HCT116 (cell line): ENCODE measurements around the gene UBAP2. TPM values are rescaled to one million over a fixed set of nuclear protein-coding genes. Genes with fewer than 3 reads are reported as not detected.

ENCODE experiments used
- ATAC-seq: fragments of 200-7000 bp; cut with Tn5 transposase; 2 replicates; pipeline ENCODE4 v1.9.1; 2020; ENCODE audit warnings: mild to moderate bottlenecking, moderate library complexity
- BruUV-seq: library from RNA; stranded (reverse); fragments of 400-500 nt; replicated peaks from 2 replicates; lab custom pipeline; 2021; lab: Mats Ljungman, UMichigan
- CTCF ChIA-PET: fragments of 300-600 bp; sonication (Branson Sonifier 250); formaldehyde crosslinking; loops from one replicate; lab custom pipeline; 2021; ENCODE audit warnings: antibody characterized with exemption; lab: Charles Lee
- POLR2A ChIA-PET: fragments of 300-600, 350-600 bp; sonication (Branson Sonifier 250); formaldehyde crosslinking; loops from one replicate; lab custom pipeline; 2021; ENCODE audit warnings: antibody characterized with exemption; lab: Charles Lee
- RAD21 ChIA-PET, 2 experiments: fragments of 300-600 bp; sonication (Branson Sonifier 250); formaldehyde crosslinking; loops; one replicate each; lab custom pipeline; 2023; ENCODE audit warnings: low total read pairs in 2 of 2; ENCODE audit not compliant: uncharacterized antibody in 2 of 2, unreplicated experiment in 2 of 2, low non-redundant PET in 1 of 2; lab: Charles Lee
- DNase-seq: peaks from one replicate; pipeline ENCODE4 v3.0.0-alpha.2; 2010; ENCODE audit warnings: low read depth, low spot score
- H2AFZ ChIP-seq: fragments of 200-600 bp; shearing (Covaris generic), sonication (generic); 2 replicates; pipeline ENCODE4 v1.6.1; 2017; ENCODE audit warnings: low read depth, mixed run types, mixed read lengths, antibody characterized with exemption, low read length; ENCODE audit not compliant: poor library complexity, severe bottlenecking
- H3K27ac ChIP-seq: 2 replicates; pipeline ENCODE4 v1.5.1; 2012; ENCODE audit warnings: low read depth, low read length
- H3K27me3 ChIP-seq: fragments of 200-600 bp; sonication (generic); 2 replicates; pipeline ENCODE4 v1.6.1; 2016; ENCODE audit warnings: mixed run types, low read length, mixed read lengths; ENCODE audit not compliant: insufficient read depth
- H3K36me3 ChIP-seq, 2 experiments: fragments of 200-500 bp in 1 of 2; fragments of 200-600 bp in 1 of 2; sonication (Bioruptor generic) in 1 of 2; sonication (generic) in 1 of 2; 2 replicates each; pipeline versions ENCODE4 v1.5.1 to v1.6.1; 2014 to 2016; ENCODE audit warnings: low read length in 2 of 2, inconsistent platforms in 1 of 2, mixed read lengths in 1 of 2, mixed run types in 1 of 2; ENCODE audit not compliant: insufficient read depth in 2 of 2, control insufficient read depth in 1 of 2
- H3K4me1 ChIP-seq, 2 experiments: fragments of 200-600 bp in 1 of 2; sonication (generic) in 1 of 2; 2 replicates each; pipeline versions ENCODE4 v1.5.1 to v1.6.1; 2012 to 2017; ENCODE audit warnings: low read length in 2 of 2, inconsistent platforms in 1 of 2, mild to moderate bottlenecking in 1 of 2, mixed read lengths in 1 of 2, mixed run types in 1 of 2, moderate library complexity in 1 of 2; ENCODE audit not compliant: insufficient read depth in 2 of 2, control insufficient read depth in 1 of 2
- H3K4me2 ChIP-seq: fragments of 200-600 bp; sonication (generic); 2 replicates; pipeline ENCODE4 v1.6.1; 2017; ENCODE audit warnings: mixed run types, low read length, mixed read lengths
- H3K4me3 ChIP-seq, 2 experiments: fragments of 200-600 bp in 1 of 2; sonication (generic) in 1 of 2; replicated peaks in 1 of 2; 2 replicates each; pipeline ENCODE4 v1.5.1; 2011 to 2016; ENCODE audit warnings: low read length in 2 of 2, control low read depth in 1 of 2, low read depth in 1 of 2, mild to moderate bottlenecking in 1 of 2, mixed read lengths in 1 of 2, mixed run types in 1 of 2
- H3K79me2 ChIP-seq: fragments of 200-600 bp; sonication (generic); 2 replicates; pipeline ENCODE4 v1.6.1; 2017; ENCODE audit warnings: mild to moderate bottlenecking, mixed run types, low read length, moderate library complexity, mixed read lengths; ENCODE audit not compliant: insufficient read depth
- H3K9ac ChIP-seq: fragments of 200-600 bp; sonication (generic); 2 replicates; pipeline ENCODE4 v1.6.1; 2016; ENCODE audit warnings: low read length, mixed read lengths
- H3K9me2 ChIP-seq: fragments of 200-600 bp; sonication (generic), shearing (Covaris generic); 2 replicates; pipeline ENCODE4 v1.6.1; 2017; ENCODE audit warnings: mixed run types, mild to moderate bottlenecking, moderate library complexity; ENCODE audit not compliant: insufficient read depth
- H3K9me3 ChIP-seq, 2 experiments: fragments of 200-500 bp in 1 of 2; fragments of 200-600 bp in 1 of 2; sonication (Bioruptor generic) in 1 of 2; sonication (generic) in 1 of 2; 2 replicates each; pipeline ENCODE4 v1.6.1; 2014 to 2017; ENCODE audit warnings: low read length in 2 of 2, mixed read lengths in 2 of 2, inconsistent platforms in 1 of 2, low read depth in 1 of 2, mild to moderate bottlenecking in 1 of 2, mixed run types in 1 of 2, moderate library complexity in 1 of 2; ENCODE audit not compliant: control insufficient read depth in 1 of 2, insufficient read depth in 1 of 2
- H4K20me1 ChIP-seq: fragments of 200-600 bp; sonication (generic), shearing (Covaris generic); 2 replicates; pipeline ENCODE4 v1.6.1; 2017; ENCODE audit warnings: mixed run types, mild to moderate bottlenecking, moderate library complexity; ENCODE audit not compliant: insufficient read depth
- ATF3 ChIP-seq: IDR thresholded peaks from 2 replicates; pipeline ENCODE4 v1.6.1; 2012
- CEBPB ChIP-seq: IDR thresholded peaks from 2 replicates; pipeline ENCODE4 v1.6.1; 2012; ENCODE audit warnings: low read depth
- ELF1 ChIP-seq: IDR thresholded peaks from 2 replicates; pipeline ENCODE4 v1.6.1; 2012; ENCODE audit warnings: low read depth, borderline replicate concordance
- EZH2 ChIP-seq: fragments of 200-600 bp; sonication (generic); IDR thresholded peaks from 2 replicates; pipeline ENCODE4 v1.6.1; 2017; ENCODE audit warnings: antibody characterized with exemption, mixed run types
- POLR2A ChIP-seq: IDR thresholded peaks from 2 replicates; pipeline ENCODE4 v1.7.0; 2011; ENCODE audit warnings: borderline replicate concordance; ENCODE audit not compliant: insufficient read depth, insufficient read length; ENCODE audit errors: extremely low read depth
- POLR2AphosphoS5 ChIP-seq: IDR thresholded peaks from 2 replicates; pipeline ENCODE4 v1.6.1; 2011; ENCODE audit warnings: mild to moderate bottlenecking, low read depth, low read length, moderate library complexity
- RAD21 ChIP-seq: IDR thresholded peaks from 2 replicates; pipeline ENCODE4 v1.6.1; 2012; ENCODE audit warnings: low read depth, mild to moderate bottlenecking
- SIN3A ChIP-seq: IDR thresholded peaks from 2 replicates; pipeline ENCODE4 v1.6.1; 2012; ENCODE audit warnings: low read depth
- SRF ChIP-seq: IDR thresholded peaks from 2 replicates; pipeline ENCODE4 v1.6.1; 2012; ENCODE audit warnings: low read depth
- YY1 ChIP-seq: IDR thresholded peaks from 2 replicates; pipeline ENCODE4 v1.6.1; 2011; ENCODE audit warnings: low read length, low read depth, moderate library complexity, mild to moderate bottlenecking; ENCODE audit not compliant: insufficient replicate concordance; ENCODE audit errors: extremely low read depth
- ZBTB33 ChIP-seq: IDR thresholded peaks from 2 replicates; pipeline ENCODE4 v1.6.1; 2011; ENCODE audit warnings: mild to moderate bottlenecking, low read length, moderate library complexity; ENCODE audit not compliant: insufficient replicate concordance; ENCODE audit errors: extremely low read depth
- intact Hi-C: fragments of 100-400 bp; cut with micrococcal nuclease; formaldehyde crosslinking; loops from 2 replicates; pipeline ENCODE4 v1.10.0; 2022
- total RNA-seq: library from RNA; stranded (reverse); gene quantifications from one replicate; pipeline ENCODE4 v1.2.1, GENCODE V29; 2021; ENCODE audit not compliant: unreplicated experiment
- TF ChIP-seq, protein P1 (sequence below), 3 experiments: fragments of 200-600 bp in 1 of 3; sonication (generic) in 1 of 3; IDR thresholded peaks in 2 of 3; conservative IDR thresholded peaks in 1 of 3; 2 replicates each; pipeline ENCODE4 v1.5.1; 2012 to 2017; ENCODE audit warnings: low read depth in 2 of 3, low read length in 2 of 3, antibody characterized with exemption in 1 of 3, borderline replicate concordance in 1 of 3, control low read depth in 1 of 3, mild to moderate bottlenecking in 1 of 3, mixed read lengths in 1 of 3, mixed run types in 1 of 3, moderate library complexity in 1 of 3; ENCODE audit not compliant: insufficient read depth in 1 of 3

UBAP2 gene
- total RNA-seq, 1 experiment from 2014 or later: 51.3 TPM

- TF ChIP-seq, protein P1, sequence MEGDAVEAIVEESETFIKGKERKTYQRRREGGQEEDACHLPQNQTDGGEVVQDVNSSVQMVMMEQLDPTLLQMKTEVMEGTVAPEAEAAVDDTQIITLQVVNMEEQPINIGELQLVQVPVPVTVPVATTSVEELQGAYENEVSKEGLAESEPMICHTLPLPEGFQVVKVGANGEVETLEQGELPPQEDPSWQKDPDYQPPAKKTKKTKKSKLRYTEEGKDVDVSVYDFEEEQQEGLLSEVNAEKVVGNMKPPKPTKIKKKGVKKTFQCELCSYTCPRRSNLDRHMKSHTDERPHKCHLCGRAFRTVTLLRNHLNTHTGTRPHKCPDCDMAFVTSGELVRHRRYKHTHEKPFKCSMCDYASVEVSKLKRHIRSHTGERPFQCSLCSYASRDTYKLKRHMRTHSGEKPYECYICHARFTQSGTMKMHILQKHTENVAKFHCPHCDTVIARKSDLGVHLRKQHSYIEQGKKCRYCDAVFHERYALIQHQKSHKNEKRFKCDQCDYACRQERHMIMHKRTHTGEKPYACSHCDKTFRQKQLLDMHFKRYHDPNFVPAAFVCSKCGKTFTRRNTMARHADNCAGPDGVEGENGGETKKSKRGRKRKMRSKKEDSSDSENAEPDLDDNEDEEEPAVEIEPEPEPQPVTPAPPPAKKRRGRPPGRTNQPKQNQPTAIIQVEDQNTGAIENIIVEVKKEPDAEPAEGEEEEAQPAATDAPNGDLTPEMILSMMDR (IDR thresholded peaks at IDR 0.05 in 2 of 3, conservative IDR thresholded peaks at IDR 0.05 in 1 of 3; ENCODE audit: borderline replicate concordance in 1 of 3, insufficient read depth in 1 of 3, low read depth in 2 of 3, low read length in 2 of 3): 0 out of 6 replicates have a peak, but pooled peaks of 1 of the 3 experiments have one; percentile 6
- peak; percentile 99 for TF ChIP-seq POLR2AphosphoS5
- no peak for TF ChIP-seq EZH2
- TF ChIP-seq SRF: peak; percentile 90
- no peak; the same call in 1 of the 2 replicates for TF ChIP-seq ELF1
- TF ChIP-seq, all 23 proteins: peak for 9
Measured at GRCh38 chr9:34048727-34049629, at the start of gene UBAP2 (continued).

- H3K36me3 ChIP-seq: peaks cover 31 to 40% of the 10 kb centered on the region in 2 experiments; a peak in 3 of 4 replicates
- intact Hi-C loops: no loop called here
- CTCF ChIA-PET: no interaction called here
Measured at GRCh38 chr9:34098307-34098706, 49.6 kb upstream of the UBAP2 start.

More at GRCh38 chr9:34098307-34098706, 49.6 kb upstream of the UBAP2 start:
- no peak for DNase-seq
- POLR2A ChIA-PET: interaction anchor here (0.6 kb wide), 1 partner anchor 72 kb away, joined by 3 read pairs; no protein-coding TSS in a partner anchor
- Histone ChIP-seq H3K9ac (no peak overlapping the region), H2AFZ (no peak overlapping the region), H3K27me3 (no peaks in the 10 kb centered on the region), H3K4me1 (no peaks in the 10 kb centered on the region), H3K9me2 (no peaks in the 10 kb centered on the region), H3K27ac (no peak overlapping the region), H3K4me2 (no peak overlapping the region), H3K9me3 (no peaks in the 10 kb centered on the region), H3K79me2 (no peaks in the 10 kb centered on the region), H4K20me1 (no peaks in the 10 kb centered on the region), H3K4me3 (no peak overlapping the region)
- TF ChIP-seq YY1: no peak
- no peak for TF ChIP-seq ATF3
- no peak for TF ChIP-seq ZBTB33
- TF ChIP-seq CEBPB: no peak
- TF ChIP-seq RAD21: no peak
- TF ChIP-seq SIN3A: no peak
- TF ChIP-seq POLR2A: no peak
- no TSS peak for BruUV-seq
- RAD21 ChIA-PET: no interaction called here
- ATAC-seq: no peak
